NCI-H524 treated with DMSO at 0.1 percent for 48 hours (cell line): ENCODE results near the gene MAT2A.
A peak's percentile ranks its signal among the peaks of the same experiment; 100 is the strongest.

ENCODE experiments used
- DNase-seq: peaks from one replicate; lab custom pipeline; 2025; lab: John Stamatoyannopoulos, UW

The MAT2A gene

GRCh38 chr2:85538507-85539360, at the start of gene MAT2A:
Gene MAT2A (plus strand): TSS chr2:85539168. CDS start chr2:85539288, 120 bp downstream.
- DNase-seq: peak; percentile 64

- no peak for DNase-seq
Measured at GRCh38 chr2:85490861-85491755, 47.9 kb upstream of the MAT2A start.

DNA sequence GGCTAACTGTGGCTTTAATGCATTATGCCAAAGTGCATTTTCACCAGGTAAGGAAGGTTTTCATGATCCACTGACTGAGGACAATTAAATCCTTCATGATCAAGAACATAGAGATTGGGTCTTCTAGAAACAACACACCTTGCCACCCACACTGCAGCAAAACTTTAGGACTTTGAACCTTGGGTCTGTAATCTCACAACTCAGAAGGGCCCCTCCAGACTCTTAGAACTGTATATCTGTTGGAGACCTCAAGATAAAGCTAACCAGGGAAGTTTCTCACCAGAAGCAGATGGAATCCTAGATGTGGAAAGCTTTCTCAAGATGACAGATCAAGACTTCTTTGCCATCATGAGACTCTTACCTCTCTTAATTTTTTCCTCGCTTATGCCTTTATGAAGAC, 42.5 kb upstream of the MAT2A start:
- DNase-seq: no peak

DNA sequence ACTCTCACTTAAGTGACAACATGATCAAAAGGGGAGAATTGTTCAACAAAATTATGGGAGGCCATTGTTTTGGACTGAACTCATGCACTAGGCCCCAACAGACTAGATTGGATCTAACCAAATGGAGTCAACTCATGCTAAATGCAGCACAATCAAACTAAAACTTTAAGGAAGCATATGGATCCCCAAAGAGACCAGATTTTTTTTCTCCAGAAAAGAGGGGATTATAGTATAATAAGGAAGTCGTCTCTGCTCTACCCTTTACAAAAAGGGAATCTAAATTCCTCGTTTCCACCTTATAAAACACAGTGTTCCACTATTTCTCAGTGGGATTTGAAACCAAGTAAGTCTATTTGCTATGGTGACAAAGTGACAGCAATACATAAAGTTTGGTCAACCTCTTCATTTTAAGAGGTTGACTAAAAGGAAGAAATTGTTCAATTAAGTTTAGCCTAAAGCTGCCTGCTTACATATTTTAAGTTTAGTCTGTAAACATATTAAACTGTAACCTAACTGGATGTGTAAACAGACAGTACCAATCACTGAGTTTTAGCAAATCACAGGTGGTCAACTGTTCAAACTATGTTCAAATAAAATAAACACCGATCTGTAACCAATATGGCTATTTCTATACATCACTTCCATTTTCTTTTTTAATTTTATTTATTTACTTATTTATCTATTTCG, 40.9 kb upstream of the MAT2A start:
- DNase-seq: no peak

GRCh38 chr2:85501248-85501647, 37.7 kb upstream of the MAT2A start:
- no peak for DNase-seq

DNA sequence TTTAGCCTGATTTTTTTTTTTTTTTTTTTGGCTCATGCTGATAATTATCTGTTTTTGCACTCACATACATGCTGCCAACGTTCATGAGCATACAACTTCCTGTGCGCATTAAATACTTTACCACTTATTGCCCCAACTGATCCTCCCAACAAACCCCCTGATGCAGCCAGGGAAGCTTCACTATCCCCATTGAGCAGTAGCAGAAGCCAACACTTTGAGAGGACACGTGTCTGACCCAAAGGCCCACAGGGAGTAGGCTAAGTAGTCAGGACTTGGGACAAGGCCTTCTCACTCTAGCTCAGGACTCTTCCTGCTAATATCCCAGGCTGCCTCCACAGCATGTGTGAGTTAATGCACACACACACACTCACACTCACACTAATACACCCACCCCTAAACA, 36.2 kb upstream of the MAT2A start:
- no peak for DNase-seq

- no peak for DNase-seq
Measured at GRCh38 chr2:85503168-85503850, 35.7 kb upstream of the MAT2A start.

DNA sequence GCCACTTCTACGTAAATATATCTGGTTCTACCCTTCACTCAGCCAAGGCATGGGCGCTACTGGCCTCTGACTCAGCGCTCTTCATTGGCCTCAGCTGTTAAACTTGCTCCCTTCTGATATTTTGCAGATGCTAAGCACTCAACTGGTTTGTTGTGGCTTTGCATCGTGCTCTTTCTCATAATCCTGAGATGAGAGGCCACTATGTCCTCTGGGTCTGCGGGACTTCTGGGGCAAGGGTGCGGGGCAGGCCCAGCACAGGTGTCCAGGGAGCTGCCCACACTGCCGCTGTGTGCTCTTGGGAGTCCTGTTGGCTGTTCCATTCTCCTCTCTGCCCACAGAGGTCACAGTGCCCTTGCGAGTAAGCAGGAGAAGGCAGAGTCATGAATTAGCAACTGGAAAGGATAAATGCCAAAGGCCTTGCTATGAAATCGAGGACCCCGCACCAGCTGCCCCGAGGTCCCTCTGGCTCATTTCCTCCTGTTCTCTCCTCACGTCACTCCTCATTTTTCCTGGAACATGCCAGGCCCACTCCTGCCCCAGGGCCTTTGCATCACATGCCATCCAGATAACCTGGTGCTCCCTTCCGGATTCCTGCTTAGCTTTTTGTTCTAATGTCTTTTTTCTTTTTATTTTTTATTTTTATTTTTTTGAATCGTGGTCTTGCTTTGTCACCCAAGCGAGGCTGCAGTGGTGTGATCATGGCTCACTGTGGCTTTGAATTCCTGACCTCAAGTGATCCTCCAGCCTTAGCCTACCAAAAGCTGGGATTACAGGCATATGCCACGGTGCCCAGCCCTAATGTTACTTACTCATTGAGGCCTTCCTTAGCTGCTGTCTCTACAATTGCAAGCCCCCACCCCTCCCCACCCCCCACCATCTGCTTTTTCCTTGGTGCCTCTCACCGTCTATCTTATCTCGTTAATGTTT, 34.9 kb upstream of the MAT2A start:
- no peak for DNase-seq

- peak; percentile 66 for DNase-seq
Measured at GRCh38 chr2:85504778-85505261, 34.1 kb upstream of the MAT2A start.

GRCh38 chr2:85505551-85506238, 33.3 kb upstream of the MAT2A start:
- DNase-seq: no peak

GRCh38 chr2:85506768-85507181, 32.2 kb upstream of the MAT2A start:
- no peak for DNase-seq

- no peak for DNase-seq
Measured at GRCh38 chr2:85511008-85511811, 27.8 kb upstream of the MAT2A start.

GRCh38 chr2:85514323-85514722, 24.6 kb upstream of the MAT2A start:
- no peak for DNase-seq

GRCh38 chr2:85516653-85517389, 22.1 kb upstream of the MAT2A start:
- no peak for DNase-seq

DNA sequence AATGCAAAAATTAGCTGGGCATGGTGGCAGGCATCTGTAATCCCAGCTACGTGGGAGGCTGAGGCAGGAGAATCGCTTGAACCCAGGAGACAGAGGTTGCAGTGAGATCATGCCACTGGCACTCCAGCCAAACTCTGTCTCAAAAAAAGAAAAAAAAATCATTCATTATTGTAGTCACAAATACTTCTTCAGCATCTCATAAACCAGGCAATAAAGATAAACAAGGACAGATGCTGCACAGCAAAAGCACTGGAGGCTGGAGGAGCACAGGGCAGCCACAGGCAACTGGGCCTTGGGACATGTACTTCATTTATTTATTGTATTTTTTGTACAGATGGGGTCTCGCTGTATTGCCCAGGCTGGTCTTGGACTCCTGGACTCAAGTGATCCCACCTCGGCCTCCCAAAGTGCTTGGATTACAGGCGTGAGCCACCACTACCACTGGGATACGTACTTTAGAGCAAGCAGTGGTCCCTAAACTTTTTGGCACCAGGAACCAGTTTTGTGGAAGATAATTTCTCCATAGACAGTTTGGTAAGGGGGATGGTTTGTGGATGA, 16.8 kb upstream of the MAT2A start:
- DNase-seq: no peak

GRCh38 chr2:85523062-85523902, 15.7 kb upstream of the MAT2A start:
- DNase-seq: no peak

- DNase-seq: no peak
Measured at GRCh38 chr2:85523903-85524335, 15.0 kb upstream of the MAT2A start.
